HL-60 (cell line): ENCODE results near the gene TOP2A.

ENCODE experiments used
- CTCF ChIP-seq: IDR thresholded peaks from one replicate; pipeline ENCODE4 v1.5.1; 2011; ENCODE audit warnings: low read length, control low read depth, inconsistent platforms; ENCODE audit not compliant: insufficient read depth
- GABPA ChIP-seq: IDR thresholded peaks from 2 replicates; pipeline ENCODE4 v1.6.1; 2012; ENCODE audit warnings: low read depth

GRCh38 chr17:40340327-40340726 lies 77.4 kb downstream of the TOP2A start:
- TF ChIP-seq CTCF: no peak
- no peak for TF ChIP-seq GABPA
